Liver (tissue), 9 donors: ENCODE results near the gene BCAP31. TPM values are rescaled to one million over a fixed set of nuclear protein-coding genes. Genes with fewer than 3 reads are reported as not detected.
"Not testable (repeated sequence)": the region's sequence is repeated elsewhere in the genome, so short reads cannot be mapped to it uniquely, and the experiment has no call there.

Experiments used
- DNase-seq: peaks from one replicate; pipeline ENCODE4 v3.0.0-alpha.2; 2017; ENCODE audit warnings: low spot score
- H3K27ac ChIP-seq, 2 donors: one replicate each; pipeline ENCODE4 v1.7.0; 2013; ENCODE audit warnings: inconsistent platforms in 2 of 2, low read length in 2 of 2, control low read depth in 1 of 2, low read depth in 1 of 2, mild to moderate bottlenecking in 1 of 2
- H3K27me3 ChIP-seq, 4 donors: one replicate each; pipeline versions ENCODE4 v1.6.1 to v1.7.0; 2013; ENCODE audit warnings: low read length in 3 of 4, inconsistent platforms in 1 of 4, mild to moderate bottlenecking in 1 of 4, moderate library complexity in 1 of 4; ENCODE audit not compliant: control insufficient read depth in 4 of 4, insufficient read depth in 4 of 4
- H3K36me3 ChIP-seq, 4 donors: one replicate each; pipeline versions ENCODE4 v1.6.1 to v1.7.0; 2013; ENCODE audit warnings: low read length in 3 of 4, mild to moderate bottlenecking in 3 of 4, low read depth in 1 of 4, moderate library complexity in 1 of 4; ENCODE audit not compliant: control insufficient read depth in 4 of 4, insufficient read depth in 3 of 4
- H3K4me1 ChIP-seq, 4 donors: one replicate each; pipeline versions ENCODE4 v1.6.1 to v1.7.0; 2013; ENCODE audit warnings: low read length in 3 of 4, mild to moderate bottlenecking in 3 of 4, moderate library complexity in 1 of 4; ENCODE audit not compliant: control insufficient read depth in 4 of 4, insufficient read depth in 4 of 4
- H3K4me3 ChIP-seq, 3 donors: one replicate each; pipeline versions ENCODE4 v1.6.1 to v1.7.0; 2013; ENCODE audit warnings: low read length in 3 of 3, control low read depth in 1 of 3, low read depth in 1 of 3, mild to moderate bottlenecking in 1 of 3
- H3K9ac ChIP-seq, 2 donors: one replicate each; pipeline ENCODE4 v1.7.0; 2013; ENCODE audit warnings: low read length in 2 of 2, mild to moderate bottlenecking in 2 of 2, moderate library complexity in 2 of 2, control low read depth in 1 of 2, low read depth in 1 of 2
- H3K9me3 ChIP-seq, 4 donors: one replicate each; pipeline versions ENCODE4 v1.6.1 to v1.7.0; 2013; ENCODE audit warnings: low read length in 3 of 4; ENCODE audit not compliant: control insufficient read depth in 4 of 4
- FOXA1 ChIP-seq: IDR thresholded peaks from 2 replicates; pipeline ENCODE4 v1.6.1; 2016; ENCODE audit warnings: antibody characterized with exemption
- FOXA2 ChIP-seq: IDR thresholded peaks from 2 replicates; pipeline ENCODE4 v1.6.1; 2016; ENCODE audit warnings: antibody characterized with exemption
- GABPA ChIP-seq, 2 donors: IDR thresholded peaks in 1 of 2; conservative IDR thresholded peaks in 1 of 2; 2 replicates each; pipeline ENCODE4 v1.6.1; 2016; ENCODE audit warnings: antibody characterized with exemption in 2 of 2, mild to moderate bottlenecking in 1 of 2, moderate library complexity in 1 of 2
- NR2F2 ChIP-seq: IDR thresholded peaks from 2 replicates; pipeline ENCODE4 v1.6.1; 2016; ENCODE audit warnings: antibody characterized with exemption
- RXRA ChIP-seq, 2 donors: IDR thresholded peaks; 2 replicates each; pipeline ENCODE4 v1.6.1; 2017 to 2018; ENCODE audit warnings: antibody characterized with exemption in 2 of 2, mild to moderate bottlenecking in 1 of 2
- SP1 ChIP-seq: IDR thresholded peaks from 2 replicates; pipeline ENCODE4 v1.6.1; 2018; ENCODE audit warnings: antibody characterized with exemption, mild to moderate bottlenecking
- WGBS: extraction: QIAGEN DNeasy Blood & Tissue Kit; methylation state at CpG from one replicate; pipeline ENCODE4 v1.1.7; 2013; 5-methylcytosine and 5-hydroxymethylcytosine counted together
- polyA plus RNA-seq, 2 donors: library from polyadenylated mRNA; stranded (reverse) in 1 of 2; unstranded in 1 of 2; fragments of 200-250 nt in 1 of 2; fragments of >200 nt in 1 of 2; fragmentation: Nextera tagmentation in 1 of 2; extraction: Ambion mirVana in 1 of 2; gene quantifications; one replicate each; pipeline versions ENCODE4 v1.2.1 to v1.2.3, GENCODE V29; 2013 to 2015
- total RNA-seq, 2 donors: library from RNA; depleted of rRNA; stranded (reverse); fragments of >200 nt; gene quantifications; one replicate each; pipeline ENCODE4 v1.2.3, GENCODE V29; 2014
- TF ChIP-seq, protein P1 (sequence below): IDR thresholded peaks from 2 replicates; pipeline ENCODE4 v1.6.1; 2016; ENCODE audit warnings: antibody characterized with exemption
- TF ChIP-seq, protein P2 (sequence below): IDR thresholded peaks from 2 replicates; pipeline ENCODE4 v1.6.1; 2016; ENCODE audit warnings: antibody characterized with exemption
- TF ChIP-seq, protein P3 (sequence below): IDR thresholded peaks from 2 replicates; pipeline ENCODE4 v1.6.1; 2016; ENCODE audit warnings: antibody characterized with exemption
- TF ChIP-seq, protein P4 (sequence below): fragments of 150-350 bp; IDR thresholded peaks from 2 replicates; pipeline ENCODE4 v1.5.1; 2017; ENCODE audit warnings: improper control_type of control experiment, low read depth, low read length; ENCODE audit not compliant: missing input control
- donor health status: healthy.
- donor health status: healthy.
- donor health status: healthy.
- donor health status: healthy.
- donor health status: healthy.

Gene BCAP31
- total and polyA plus RNA-seq, 4 donors, result 64.6 to 158 (median 119) TPM

DNA sequence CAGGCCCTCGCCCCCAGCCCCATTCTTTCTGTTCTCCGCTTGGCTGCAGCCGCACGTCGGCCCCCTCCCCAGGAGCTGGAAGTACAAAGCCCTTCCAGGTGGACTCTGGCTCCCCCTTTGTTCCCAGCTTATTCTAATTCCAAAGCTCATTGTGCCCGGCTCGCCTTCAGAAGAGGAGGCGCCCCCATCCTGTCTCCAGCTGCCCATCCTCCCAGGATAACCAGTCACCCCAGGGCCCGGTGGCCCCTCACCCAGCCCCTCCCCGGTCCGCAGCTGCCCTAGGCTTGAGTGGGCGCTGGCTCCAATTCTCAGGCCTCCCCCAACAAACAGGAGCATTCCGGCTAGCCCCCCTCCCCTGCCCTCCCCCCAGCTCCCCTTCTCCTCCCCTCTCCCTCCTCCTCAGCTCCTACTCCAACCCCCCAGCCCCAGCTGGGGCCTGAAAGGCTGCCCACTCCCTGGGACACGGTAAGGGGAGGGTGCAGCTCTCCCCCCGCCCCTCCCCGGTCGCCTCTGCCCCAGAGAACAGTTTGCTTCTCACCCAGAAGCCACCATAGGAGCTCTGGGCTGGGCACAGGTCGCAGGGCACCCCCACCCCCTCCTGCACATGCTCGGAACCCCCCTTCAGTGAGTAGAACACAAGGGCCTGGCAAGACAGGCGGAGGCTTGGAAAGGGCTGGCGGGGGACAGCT is 39.6 kb downstream of the BCAP31 start:
- Histone ChIP-seq H3K9me3 (no peaks in the 10 kb centered on the region), H3K36me3 (no peaks in the 10 kb centered on the region), H3K9ac (no peak overlapping the region), H3K4me1 (peaks cover 0 to 2% (median 0%) of the 10 kb centered on the region in 4 donors), H3K27me3 (peaks cover 0 to 5% (median 0%) of the 10 kb centered on the region in 4 donors), H3K4me3 (no peak overlapping the region), H3K27ac (no peak overlapping the region)
- no peak for DNase-seq
- 35% methylated on average over 21 of the region's 21 CpGs for WGBS
- TF ChIP-seq FOXA2 (no peak), NR2F2 (no peak), RXRA (IDR thresholded peaks at IDR 0.05) (no peak)
- TF ChIP-seq, protein P1, sequence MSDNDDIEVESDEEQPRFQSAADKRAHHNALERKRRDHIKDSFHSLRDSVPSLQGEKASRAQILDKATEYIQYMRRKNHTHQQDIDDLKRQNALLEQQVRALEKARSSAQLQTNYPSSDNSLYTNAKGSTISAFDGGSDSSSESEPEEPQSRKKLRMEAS, result no peak
- TF ChIP-seq, protein P2, sequence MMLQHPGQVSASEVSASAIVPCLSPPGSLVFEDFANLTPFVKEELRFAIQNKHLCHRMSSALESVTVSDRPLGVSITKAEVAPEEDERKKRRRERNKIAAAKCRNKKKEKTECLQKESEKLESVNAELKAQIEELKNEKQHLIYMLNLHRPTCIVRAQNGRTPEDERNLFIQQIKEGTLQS, result no peak
- TF ChIP-seq, protein P3, sequence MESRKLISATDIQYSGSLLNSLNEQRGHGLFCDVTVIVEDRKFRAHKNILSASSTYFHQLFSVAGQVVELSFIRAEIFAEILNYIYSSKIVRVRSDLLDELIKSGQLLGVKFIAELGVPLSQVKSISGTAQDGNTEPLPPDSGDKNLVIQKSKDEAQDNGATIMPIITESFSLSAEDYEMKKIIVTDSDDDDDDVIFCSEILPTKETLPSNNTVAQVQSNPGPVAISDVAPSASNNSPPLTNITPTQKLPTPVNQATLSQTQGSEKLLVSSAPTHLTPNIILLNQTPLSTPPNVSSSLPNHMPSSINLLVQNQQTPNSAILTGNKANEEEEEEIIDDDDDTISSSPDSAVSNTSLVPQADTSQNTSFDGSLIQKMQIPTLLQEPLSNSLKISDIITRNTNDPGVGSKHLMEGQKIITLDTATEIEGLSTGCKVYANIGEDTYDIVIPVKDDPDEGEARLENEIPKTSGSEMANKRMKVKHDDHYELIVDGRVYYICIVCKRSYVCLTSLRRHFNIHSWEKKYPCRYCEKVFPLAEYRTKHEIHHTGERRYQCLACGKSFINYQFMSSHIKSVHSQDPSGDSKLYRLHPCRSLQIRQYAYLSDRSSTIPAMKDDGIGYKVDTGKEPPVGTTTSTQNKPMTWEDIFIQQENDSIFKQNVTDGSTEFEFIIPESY, result no peak

DNA sequence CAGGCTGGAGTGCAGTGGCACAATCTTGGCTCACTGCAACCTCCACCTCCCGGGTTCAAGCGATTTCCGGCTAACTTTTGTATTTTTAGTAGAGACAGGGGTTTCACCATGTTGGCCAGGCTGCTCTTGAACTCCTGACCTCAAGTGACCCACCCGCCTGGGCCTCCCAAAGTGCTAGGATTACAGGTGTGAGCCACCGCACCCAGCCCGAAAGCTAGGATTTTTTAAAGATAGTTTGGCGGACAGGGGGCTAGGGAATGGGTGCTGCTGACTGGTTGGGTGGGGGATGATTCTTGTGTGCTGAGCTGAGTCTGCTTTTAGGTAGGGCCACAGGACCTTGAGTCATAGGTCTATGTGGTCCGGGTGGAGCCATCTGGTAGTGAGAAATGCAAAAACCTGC is 40.7 kb downstream of the BCAP31 start:
- DNase-seq, H3K4me1 ChIP-seq, H3K36me3 ChIP-seq, H3K4me3 ChIP-seq, H3K9me3 ChIP-seq, H3K27ac ChIP-seq, H3K27me3 ChIP-seq, H3K9ac ChIP-seq: not testable (repeated sequence)
- 96% methylated on average over 8 of the region's 8 CpGs for WGBS

DNA sequence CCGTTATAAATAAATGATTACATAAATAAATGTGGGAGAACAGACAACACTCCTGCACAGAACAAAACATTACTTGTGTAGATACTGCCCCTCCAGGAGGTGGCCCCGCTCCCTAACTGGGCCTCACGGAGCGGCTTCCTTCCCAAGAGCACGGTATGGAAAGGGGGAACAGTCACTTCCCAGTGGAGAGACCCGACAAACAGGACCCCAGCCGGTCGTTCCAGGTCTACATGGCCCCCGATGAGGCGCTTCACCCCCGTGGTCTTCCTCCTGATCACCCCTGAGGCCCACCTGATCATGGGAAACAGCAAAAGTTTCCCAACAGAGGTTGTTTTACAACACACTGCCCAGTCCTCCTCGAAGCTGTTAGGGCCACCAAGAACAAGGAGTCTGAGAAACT is 43.0 kb downstream of the BCAP31 start:
- Histone ChIP-seq H3K36me3 (no peaks in the 10 kb centered on the region), H3K4me1 (no peaks in the 10 kb centered on the region), H3K27me3 (peaks cover 0 to 6% (median 0%) of the 10 kb centered on the region in 4 donors), H3K9me3 (no peaks in the 10 kb centered on the region), H3K4me3 (no peak overlapping the region), H3K9ac (no peak overlapping the region), H3K27ac (no peak overlapping the region)
- WGBS, result 79% methylated on average over 12 of the region's 12 CpGs
- DNase-seq, result no peak
- TF ChIP-seq, protein P4, sequence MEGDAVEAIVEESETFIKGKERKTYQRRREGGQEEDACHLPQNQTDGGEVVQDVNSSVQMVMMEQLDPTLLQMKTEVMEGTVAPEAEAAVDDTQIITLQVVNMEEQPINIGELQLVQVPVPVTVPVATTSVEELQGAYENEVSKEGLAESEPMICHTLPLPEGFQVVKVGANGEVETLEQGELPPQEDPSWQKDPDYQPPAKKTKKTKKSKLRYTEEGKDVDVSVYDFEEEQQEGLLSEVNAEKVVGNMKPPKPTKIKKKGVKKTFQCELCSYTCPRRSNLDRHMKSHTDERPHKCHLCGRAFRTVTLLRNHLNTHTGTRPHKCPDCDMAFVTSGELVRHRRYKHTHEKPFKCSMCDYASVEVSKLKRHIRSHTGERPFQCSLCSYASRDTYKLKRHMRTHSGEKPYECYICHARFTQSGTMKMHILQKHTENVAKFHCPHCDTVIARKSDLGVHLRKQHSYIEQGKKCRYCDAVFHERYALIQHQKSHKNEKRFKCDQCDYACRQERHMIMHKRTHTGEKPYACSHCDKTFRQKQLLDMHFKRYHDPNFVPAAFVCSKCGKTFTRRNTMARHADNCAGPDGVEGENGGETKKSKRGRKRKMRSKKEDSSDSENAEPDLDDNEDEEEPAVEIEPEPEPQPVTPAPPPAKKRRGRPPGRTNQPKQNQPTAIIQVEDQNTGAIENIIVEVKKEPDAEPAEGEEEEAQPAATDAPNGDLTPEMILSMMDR, result no peak
- TF ChIP-seq GABPA (IDR thresholded peaks at IDR 0.05 in 1 of 2, conservative IDR thresholded peaks at IDR 0.05 in 1 of 2), result no peak
- TF ChIP-seq FOXA1, result no peak
- no peak for TF ChIP-seq FOXA2
- TF ChIP-seq SP1, result no peak
- TF ChIP-seq, protein P1, result no peak
- no peak for TF ChIP-seq NR2F2
